HUES48 (cell line): ENCODE measurements around the gene ADRA2B.

Experiments used
- H3K27ac ChIP-seq: one replicate; pipeline ENCODE4 v1.7.0; 2013; ENCODE audit warnings: low read depth, low read length, inconsistent platforms
- H3K27me3 ChIP-seq: 2 replicates; pipeline ENCODE4 v1.6.1; 2013; ENCODE audit warnings: mild to moderate bottlenecking, low read length; ENCODE audit not compliant: control insufficient read depth, insufficient read depth
- H3K36me3 ChIP-seq: 2 replicates; pipeline ENCODE4 v1.6.1; 2013; ENCODE audit warnings: low read length; ENCODE audit not compliant: control insufficient read depth, insufficient read depth
- H3K4me1 ChIP-seq: 2 replicates; pipeline ENCODE4 v1.6.1; 2013; ENCODE audit warnings: mild to moderate bottlenecking, low read length; ENCODE audit not compliant: control insufficient read depth, insufficient read depth
- H3K4me3 ChIP-seq: 2 replicates; pipeline ENCODE4 v1.5.1; 2013; ENCODE audit warnings: mild to moderate bottlenecking, low read depth, low read length
- H3K9ac ChIP-seq: 2 replicates; pipeline ENCODE4 v1.6.1; 2013; ENCODE audit warnings: mild to moderate bottlenecking, low read depth, low read length, moderate library complexity
- H3K9me3 ChIP-seq: 2 replicates; pipeline ENCODE4 v1.6.1; 2013; ENCODE audit warnings: low read length; ENCODE audit not compliant: control insufficient read depth, insufficient read depth

The ADRA2B gene

GRCh38 chr2:96131813-96132745 lies 15.7 kb upstream of the ADRA2B start:
- Histone ChIP-seq H3K4me3 (no peak overlapping the region), H3K36me3 (no peaks in the 10 kb centered on the region), H3K27me3 (no peaks in the 10 kb centered on the region; the same call in 1 of the 2 replicates), H3K9me3 (no peaks in the 10 kb centered on the region), H3K27ac (no peak overlapping the region), H3K9ac (no peak overlapping the region), H3K4me1 (no peaks in the 10 kb centered on the region)

DNA sequence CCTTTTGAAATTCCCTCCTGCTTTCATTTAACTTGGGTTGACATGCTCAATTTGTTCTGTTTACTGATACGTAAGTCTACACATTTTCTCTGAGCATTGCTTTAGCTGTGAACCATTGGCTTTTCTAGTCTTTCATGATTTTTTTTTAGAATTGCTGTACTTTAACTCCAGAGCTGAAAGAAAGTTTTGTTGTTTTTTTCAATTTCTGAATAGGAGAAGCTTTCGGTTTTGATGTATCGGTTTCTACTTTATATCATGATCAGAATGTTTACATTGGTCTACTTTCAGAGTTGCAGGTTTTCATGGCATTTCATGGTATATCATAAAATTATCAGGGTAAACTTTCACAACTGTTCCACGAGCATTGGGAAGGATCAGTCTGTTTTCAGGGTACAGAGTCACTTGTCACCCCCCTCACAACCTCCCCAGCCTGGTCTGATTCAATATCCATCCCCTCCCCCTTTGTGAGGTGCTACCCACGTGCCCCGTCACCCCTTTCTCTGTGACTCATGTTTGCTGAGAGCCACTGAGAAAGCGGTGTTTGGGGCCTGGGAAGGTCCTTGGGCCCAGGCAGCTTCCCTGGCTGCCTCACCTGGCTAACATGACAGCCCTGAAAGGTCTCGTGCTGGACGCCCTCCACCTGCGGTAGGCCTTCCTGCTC lies 14.9 kb upstream of the ADRA2B start:
- H3K4me1 ChIP-seq: no peaks in the 10 kb centered on the region
- H3K36me3 ChIP-seq: no peaks in the 10 kb centered on the region
- no peak overlapping the region for H3K9ac ChIP-seq
- no peaks in the 10 kb centered on the region for H3K9me3 ChIP-seq
- no peak overlapping the region for H3K4me3 ChIP-seq
- no peaks in the 10 kb centered on the region; the same call in 1 of the 2 replicates for H3K27me3 ChIP-seq
- no peak overlapping the region for H3K27ac ChIP-seq

- H3K27me3 ChIP-seq: no peaks in the 10 kb centered on the region; the same call in 1 of the 2 replicates
- no peak overlapping the region for H3K27ac ChIP-seq
- no peak overlapping the region for H3K4me3 ChIP-seq
- no peaks in the 10 kb centered on the region for H3K4me1 ChIP-seq
- no peaks in the 10 kb centered on the region for H3K36me3 ChIP-seq
- H3K9ac ChIP-seq: no peak overlapping the region
- no peaks in the 10 kb centered on the region for H3K9me3 ChIP-seq
These were observed 14.1 kb upstream of the ADRA2B start for GRCh38 chr2:96130483-96130882.

- Histone ChIP-seq H3K4me3 (no peak overlapping the region), H3K36me3 (no peaks in the 10 kb centered on the region), H3K4me1 (no peaks in the 10 kb centered on the region), H3K27ac (no peak overlapping the region), H3K9me3 (no peaks in the 10 kb centered on the region), H3K27me3 (no peaks in the 10 kb centered on the region; the same call in 1 of the 2 replicates), H3K9ac (no peak overlapping the region)
These were observed 13.3 kb upstream of the ADRA2B start for GRCh38 chr2:96129528-96130120.

- Histone ChIP-seq H3K36me3 (no peaks in the 10 kb centered on the region), H3K4me1 (no peaks in the 10 kb centered on the region), H3K4me3 (no peak overlapping the region), H3K27ac (no peak overlapping the region), H3K9me3 (no peaks in the 10 kb centered on the region), H3K9ac (no peak overlapping the region), H3K27me3 (no peaks in the 10 kb centered on the region; the same call in 1 of the 2 replicates)
These were observed 12.1 kb upstream of the ADRA2B start for GRCh38 chr2:96128456-96128855.

DNA sequence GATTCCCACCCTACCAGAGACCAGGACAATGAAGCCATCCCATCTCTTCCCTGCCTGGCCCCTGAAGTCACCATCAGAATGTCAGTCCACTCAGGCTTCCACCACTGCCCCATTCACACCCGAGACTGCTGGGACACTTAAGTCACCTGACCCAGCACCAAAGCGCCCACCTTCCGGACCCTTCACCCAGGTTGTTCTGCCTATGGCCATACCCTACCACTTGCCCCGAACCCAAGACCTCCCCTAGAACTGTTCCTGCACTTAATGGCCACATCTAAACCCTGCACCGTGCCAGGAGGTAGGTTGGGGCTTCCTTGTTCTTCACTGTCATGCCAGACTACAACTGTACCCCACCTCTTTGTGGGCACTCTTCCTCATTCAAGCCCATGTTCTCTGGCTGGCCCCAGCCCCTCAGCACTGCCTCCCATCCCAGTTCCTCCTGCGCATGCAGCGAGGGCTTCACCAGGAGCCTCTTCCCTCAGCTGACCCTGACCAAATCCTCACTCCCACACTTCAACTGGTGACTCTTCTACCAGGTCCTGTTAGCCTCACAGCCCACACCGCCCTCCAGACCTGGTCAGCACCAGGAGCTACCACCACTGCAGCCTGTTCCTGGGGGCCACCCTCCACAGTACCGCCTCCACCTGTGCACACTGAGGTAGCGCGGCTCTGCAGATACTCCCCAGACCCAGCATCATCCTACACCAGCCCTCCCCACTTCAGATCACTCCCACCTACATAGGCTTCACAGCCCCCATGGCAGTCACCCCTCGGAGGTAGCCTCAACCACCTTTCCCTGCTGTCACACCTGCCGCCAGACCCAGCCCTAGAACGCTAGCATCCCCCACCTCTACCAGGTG lies 8.3 kb upstream of the ADRA2B start:
- H3K27me3 ChIP-seq: no peaks in the 10 kb centered on the region

GRCh38 chr2:96123936-96124335 lies 7.6 kb upstream of the ADRA2B start:
- Histone ChIP-seq H3K27me3 (peaks cover 6% of the 10 kb centered on the region), H3K4me1 (no peaks in the 10 kb centered on the region), H3K4me3 (no peak overlapping the region), H3K27ac (no peak overlapping the region), H3K9ac (no peak overlapping the region), H3K9me3 (no peaks in the 10 kb centered on the region), H3K36me3 (no peaks in the 10 kb centered on the region)

More for the DNA sequence above, 8.3 kb upstream of the ADRA2B start:
- Histone ChIP-seq H3K9ac (no peak overlapping the region), H3K27ac (no peak overlapping the region), H3K4me1 (no peaks in the 10 kb centered on the region), H3K9me3 (no peaks in the 10 kb centered on the region), H3K36me3 (no peaks in the 10 kb centered on the region), H3K4me3 (no peak overlapping the region)

GRCh38 chr2:96123290-96123689 lies 6.9 kb upstream of the ADRA2B start:
- Histone ChIP-seq H3K9ac (no peak overlapping the region), H3K9me3 (no peaks in the 10 kb centered on the region), H3K4me3 (no peak overlapping the region), H3K36me3 (no peaks in the 10 kb centered on the region), H3K27me3 (peaks cover 12% of the 10 kb centered on the region), H3K4me1 (no peaks in the 10 kb centered on the region), H3K27ac (no peak overlapping the region)

DNA sequence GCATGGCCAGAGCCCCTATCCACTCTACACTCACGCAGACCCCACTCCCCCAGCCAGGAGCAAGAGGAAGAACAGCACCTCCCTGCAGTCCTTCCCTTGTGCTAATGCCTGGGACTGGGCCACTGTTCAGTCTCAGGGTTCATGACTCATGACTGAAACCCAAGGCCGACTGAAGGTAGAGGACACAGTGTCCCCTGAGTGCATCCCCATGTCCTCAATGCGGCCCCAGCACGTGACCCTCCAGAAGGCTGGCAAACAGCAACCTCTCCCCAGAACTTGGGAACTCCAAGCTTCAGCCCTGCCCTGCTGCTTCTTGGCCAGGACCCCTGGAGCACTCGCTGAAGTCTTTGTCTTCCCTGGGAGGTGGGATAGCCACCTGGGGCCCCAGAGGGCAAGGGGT lies 6.0 kb upstream of the ADRA2B start:
- Histone ChIP-seq H3K27me3 (peaks cover 21% of the 10 kb centered on the region), H3K27ac (no peak overlapping the region), H3K36me3 (no peaks in the 10 kb centered on the region), H3K9ac (no peak overlapping the region), H3K9me3 (no peaks in the 10 kb centered on the region), H3K4me1 (no peaks in the 10 kb centered on the region), H3K4me3 (no peak overlapping the region)

DNA sequence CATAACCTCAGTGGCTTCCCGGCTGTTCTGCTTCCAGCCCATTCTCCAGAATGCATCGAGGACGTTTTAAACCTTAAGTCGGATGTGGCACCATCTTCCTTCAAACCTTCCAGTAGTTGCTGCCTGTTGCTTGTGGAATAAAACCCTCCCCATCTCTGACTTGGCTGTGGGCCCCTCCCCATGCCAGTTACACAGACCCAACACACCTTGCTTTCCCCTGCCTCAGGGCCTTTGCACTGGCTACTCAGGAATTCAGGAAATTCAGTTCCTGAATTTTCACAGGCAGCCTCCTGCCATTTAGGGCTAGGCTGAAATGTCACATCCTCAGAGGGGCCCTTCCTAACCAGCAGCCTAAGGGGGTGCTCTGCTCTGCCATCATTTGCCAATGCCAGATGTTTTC lies 5.0 kb upstream of the ADRA2B start:
- no peak overlapping the region for H3K9ac ChIP-seq
- H3K4me3 ChIP-seq: no peak overlapping the region
- H3K27me3 ChIP-seq: peaks cover 24% of the 10 kb centered on the region
- no peak overlapping the region for H3K27ac ChIP-seq
- H3K9me3 ChIP-seq: no peaks in the 10 kb centered on the region
- H3K4me1 ChIP-seq: 0 out of 2 replicates have a peak, but pooled peaks cover 2% of the 10 kb centered on the region
- H3K36me3 ChIP-seq: no peaks in the 10 kb centered on the region
